Transverse colon (tissue), 4 donors: ENCODE results near the gene P2RX4. TPM values are rescaled to one million over a fixed set of nuclear protein-coding genes. Genes with fewer than 3 reads are reported as not detected.

Source experiments
- DNase-seq: peaks from one replicate; pipeline ENCODE4 v3.0.0-alpha.2; 2019
- H3K27ac ChIP-seq, 4 donors: fragments of 200-600 bp; sonication (generic); 2 replicates each; pipeline ENCODE4 v1.5.1; 2016 to 2018; ENCODE audit warnings: inconsistent platforms in 4 of 4
- H3K27me3 ChIP-seq: fragments of 200-600 bp; sonication (generic); 2 replicates; pipeline ENCODE4 v1.5.1; 2017; ENCODE audit warnings: inconsistent platforms
- H3K36me3 ChIP-seq, 4 donors: fragments of 200-600 bp; sonication (generic); 2 replicates each; pipeline ENCODE4 v1.5.1; 2017 to 2019; ENCODE audit warnings: inconsistent platforms in 4 of 4
- H3K4me1 ChIP-seq, 4 donors: fragments of 200-600 bp; sonication (generic); 2 replicates each; pipeline ENCODE4 v1.5.1; 2017 to 2020; ENCODE audit warnings: inconsistent platforms in 4 of 4
- H3K4me3 ChIP-seq, 4 donors: fragments of 200-600 bp; sonication (generic); 1 replicate in 1 of 4; 2 replicates in 3 of 4; pipeline versions ENCODE4 v1.5.1 to v1.6.1; 2017 to 2019; ENCODE audit warnings: inconsistent platforms in 4 of 4
- H3K9me3 ChIP-seq, 2 donors: fragments of 200-600 bp; sonication (generic); 2 replicates each; pipeline ENCODE4 v1.5.1; 2017 to 2019; ENCODE audit warnings: inconsistent platforms in 2 of 2
- EP300 ChIP-seq: sonication (generic); formaldehyde crosslinking; IDR thresholded peaks from one replicate; pipeline ENCODE4 v1.6.1; 2017; ENCODE audit warnings: antibody characterized with exemption, low read depth
- POLR2A ChIP-seq: fragments of 450-650 bp; IDR thresholded peaks from one replicate; pipeline ENCODE4 v1.6.1; 2016; ENCODE audit warnings: antibody characterized with exemption, mild to moderate bottlenecking, moderate library complexity
- POLR2AphosphoS5 ChIP-seq, 3 donors: sonication (generic); formaldehyde crosslinking; IDR thresholded peaks; one replicate each; pipeline ENCODE4 v1.6.1; 2016; ENCODE audit warnings: antibody characterized with exemption in 3 of 3
- WGBS, 2 donors: methylation state at CpG; one replicate each; pipeline ENCODE4 v1.1.5; 2018; ENCODE audit warnings: low coverage in 1 of 2; 5-methylcytosine and 5-hydroxymethylcytosine counted together
- in situ Hi-C, 4 donors: fragments of 200-750 bp; cut with MboI; loops; one replicate each; pipeline versions ENCODE4 v1.15.0 to v1.15.1; 2017; ENCODE audit warnings: low sequenced_read_pairs in 3 of 4, low pct_ligation_motif_present in 1 of 4, low pct_unique_long_range_greater_than_20kb in 1 of 4
- intact Hi-C: fragments of 100-400 bp; cut with DNase I; formaldehyde crosslinking; loops from one replicate; pipeline ENCODE4 v1.15.1; 2023; ENCODE audit warnings: low total_unique reads
- total RNA-seq, 4 donors: library from RNA; depleted of rRNA; stranded (reverse); fragments of >200 nt; gene quantifications; one replicate each; pipeline ENCODE4 v1.1.0, GENCODE V29; 2016
- TF ChIP-seq, protein P1 (sequence below), 5 experiments: fragments of 200-600 bp in 3 of 5; fragments of 450-650 bp in 2 of 5; sonication (generic) in 3 of 5; IDR thresholded peaks; 1 replicate in 2 of 5; 2 replicates in 3 of 5; pipeline ENCODE4 v1.5.1; 2016 to 2017; ENCODE audit warnings: antibody characterized with exemption in 5 of 5, inconsistent platforms in 3 of 5, mild to moderate bottlenecking in 2 of 5, moderate library complexity in 1 of 5

P2RX4 gene
- total RNA-seq, 4 donors from 2014 or later, result 103 to 435 (median 217) TPM

DNA sequence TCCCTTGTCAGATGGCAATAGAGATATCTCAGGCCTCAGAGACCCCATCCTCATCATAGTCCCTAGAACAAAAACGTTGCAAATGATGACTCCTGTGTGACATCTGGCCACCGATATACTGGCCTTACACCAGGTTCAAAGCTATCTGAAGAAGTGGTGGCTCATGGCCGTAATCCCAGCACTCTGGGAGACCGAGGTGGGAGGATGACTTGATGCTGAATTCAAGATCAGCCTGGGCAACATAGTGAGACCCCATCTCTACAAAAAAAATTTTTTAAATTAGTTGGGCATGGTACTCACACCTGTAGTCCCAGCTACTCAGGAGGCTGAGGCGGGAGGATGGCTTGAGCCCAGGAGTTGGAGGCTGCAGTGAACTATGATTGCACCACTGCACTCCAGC lies 73.5 kb downstream of the P2RX4 start:
- no peaks in the 10 kb centered on the region for H3K9me3 ChIP-seq
- TF ChIP-seq EP300 (no peak), POLR2A (no peak), POLR2AphosphoS5 (IDR thresholded peaks at IDR 0.05) (no peak)
- TF ChIP-seq, protein P1, sequence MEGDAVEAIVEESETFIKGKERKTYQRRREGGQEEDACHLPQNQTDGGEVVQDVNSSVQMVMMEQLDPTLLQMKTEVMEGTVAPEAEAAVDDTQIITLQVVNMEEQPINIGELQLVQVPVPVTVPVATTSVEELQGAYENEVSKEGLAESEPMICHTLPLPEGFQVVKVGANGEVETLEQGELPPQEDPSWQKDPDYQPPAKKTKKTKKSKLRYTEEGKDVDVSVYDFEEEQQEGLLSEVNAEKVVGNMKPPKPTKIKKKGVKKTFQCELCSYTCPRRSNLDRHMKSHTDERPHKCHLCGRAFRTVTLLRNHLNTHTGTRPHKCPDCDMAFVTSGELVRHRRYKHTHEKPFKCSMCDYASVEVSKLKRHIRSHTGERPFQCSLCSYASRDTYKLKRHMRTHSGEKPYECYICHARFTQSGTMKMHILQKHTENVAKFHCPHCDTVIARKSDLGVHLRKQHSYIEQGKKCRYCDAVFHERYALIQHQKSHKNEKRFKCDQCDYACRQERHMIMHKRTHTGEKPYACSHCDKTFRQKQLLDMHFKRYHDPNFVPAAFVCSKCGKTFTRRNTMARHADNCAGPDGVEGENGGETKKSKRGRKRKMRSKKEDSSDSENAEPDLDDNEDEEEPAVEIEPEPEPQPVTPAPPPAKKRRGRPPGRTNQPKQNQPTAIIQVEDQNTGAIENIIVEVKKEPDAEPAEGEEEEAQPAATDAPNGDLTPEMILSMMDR (IDR thresholded peaks at IDR 0.05), result no peak
- H3K27me3 ChIP-seq, result no peaks in the 10 kb centered on the region
- H3K4me1 ChIP-seq, result peaks cover 0 to 3% (median 0%) of the 10 kb centered on the region in 4 donors
- no peaks in the 10 kb centered on the region for H3K36me3 ChIP-seq
- WGBS, 2 donors, result 85 to 100% methylated on average over 1 to 5 of the region's 5 CpGs
- in situ Hi-C loops (no loop called here), intact Hi-C loops (no loop called here)
- no peak overlapping the region for H3K4me3 ChIP-seq
- DNase-seq, result no peak
- H3K27ac ChIP-seq, result no peak overlapping the region

Other genes with a start within 250 kb of the P2RX4 start
- gene HNF1A, start 231.6 kb upstream of the P2RX4 start, total RNA-seq, result 10 to 100 TPM; 16.5 to 71.4 (median 23.6) TPM
- gene C12orf43, start 193.6 kb upstream of the P2RX4 start, total RNA-seq, result 10 to 100 TPM in 2 of 4 donors, 1 to 10 TPM in 2; 7.0 to 32.2 (median 18.0) TPM
- gene OASL, start 170.9 kb upstream of the P2RX4 start, total RNA-seq, result 10 to 100 TPM in 2 of 4 donors, 1 to 10 TPM in 2; 5.2 to 18.7 (median 11.5) TPM
- 1 to 10 TPM in 3 of 4 donors, under 1 TPM in 1; 0.96 to 7.1 (median 5.1) TPM for gene P2RX7, start 77.3 kb upstream of the P2RX4 start, total RNA-seq
- gene CAMKK2, start 86.6 kb downstream of the P2RX4 start, total RNA-seq, result 100 to 1,000 TPM in 1 of 4 donors, 10 to 100 TPM in 3; 17.5 to 155 (median 47.7) TPM
- gene ANAPC5, start 142.3 kb downstream of the P2RX4 start, total RNA-seq, result 100 to 1,000 TPM; 101 to 184 (median 129) TPM
- gene RNF34, start 190.0 kb downstream of the P2RX4 start, total RNA-seq, result 10 to 100 TPM; 46.8 to 63.2 (median 49.8) TPM